ENCODE data around the gene SGMS1. TPM values are rescaled to one million over a fixed set of nuclear protein-coding genes. Genes with fewer than 3 reads are reported as not detected.

Gene SGMS1
- total RNA-seq, 1 donor from 2014 or later = 24.1 TPM

GRCh38 chr10:50336140-50336539 is 287.6 kb downstream of the SGMS1 start:
- Mint-ChIP-seq H3K27ac (ENCODE audit: unreplicated experiment) (no peak overlapping the region), H3K4me3 (ENCODE audit: unreplicated experiment) (no peak overlapping the region), H3K9me3 (ENCODE audit: unreplicated experiment) (peaks cover 5% of the 10 kb centered on the region), H3K36me3 (ENCODE audit: unreplicated experiment) (no peaks in the 10 kb centered on the region), H3K4me1 (ENCODE audit: low read depth, unreplicated experiment) (peaks cover 2% of the 10 kb centered on the region), H3K27me3 (ENCODE audit: unreplicated experiment) (peaks cover 3% of the 10 kb centered on the region)
- DNase-seq = no peak
- TF ChIP-seq, protein P1, sequence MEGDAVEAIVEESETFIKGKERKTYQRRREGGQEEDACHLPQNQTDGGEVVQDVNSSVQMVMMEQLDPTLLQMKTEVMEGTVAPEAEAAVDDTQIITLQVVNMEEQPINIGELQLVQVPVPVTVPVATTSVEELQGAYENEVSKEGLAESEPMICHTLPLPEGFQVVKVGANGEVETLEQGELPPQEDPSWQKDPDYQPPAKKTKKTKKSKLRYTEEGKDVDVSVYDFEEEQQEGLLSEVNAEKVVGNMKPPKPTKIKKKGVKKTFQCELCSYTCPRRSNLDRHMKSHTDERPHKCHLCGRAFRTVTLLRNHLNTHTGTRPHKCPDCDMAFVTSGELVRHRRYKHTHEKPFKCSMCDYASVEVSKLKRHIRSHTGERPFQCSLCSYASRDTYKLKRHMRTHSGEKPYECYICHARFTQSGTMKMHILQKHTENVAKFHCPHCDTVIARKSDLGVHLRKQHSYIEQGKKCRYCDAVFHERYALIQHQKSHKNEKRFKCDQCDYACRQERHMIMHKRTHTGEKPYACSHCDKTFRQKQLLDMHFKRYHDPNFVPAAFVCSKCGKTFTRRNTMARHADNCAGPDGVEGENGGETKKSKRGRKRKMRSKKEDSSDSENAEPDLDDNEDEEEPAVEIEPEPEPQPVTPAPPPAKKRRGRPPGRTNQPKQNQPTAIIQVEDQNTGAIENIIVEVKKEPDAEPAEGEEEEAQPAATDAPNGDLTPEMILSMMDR (IDR thresholded peaks at IDR 0.05; ENCODE audit: partially characterized antibody, unreplicated experiment) = no peak

DNA sequence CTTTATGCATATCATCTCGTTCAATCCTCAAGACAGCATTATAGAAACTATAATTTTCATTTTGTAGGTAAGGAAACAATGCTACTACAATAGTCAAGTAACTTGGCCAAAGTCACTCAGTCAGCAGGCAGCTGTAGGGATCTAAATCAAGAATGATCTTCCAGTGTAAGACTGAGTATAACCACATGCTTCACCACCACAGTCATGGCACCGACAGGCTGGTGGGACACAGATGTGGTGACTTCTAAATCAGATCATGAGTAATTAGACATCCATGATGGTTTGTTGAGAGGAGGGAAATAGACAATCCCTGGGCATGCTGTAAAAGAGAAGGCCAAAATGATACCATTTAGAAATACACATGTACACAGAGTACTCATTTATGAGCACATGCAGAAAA is 288.4 kb downstream of the SGMS1 start:
- peaks cover 5% of the 10 kb centered on the region for H3K9me3 Mint-ChIP-seq (ENCODE audit: unreplicated experiment)
- H3K36me3 Mint-ChIP-seq (ENCODE audit: unreplicated experiment) = no peaks in the 10 kb centered on the region
- H3K4me3 Mint-ChIP-seq (ENCODE audit: unreplicated experiment) = no peak overlapping the region
- DNase-seq = no peak
- H3K4me1 Mint-ChIP-seq (ENCODE audit: low read depth, unreplicated experiment) = peaks cover 2% of the 10 kb centered on the region
- TF ChIP-seq, protein P1 (IDR thresholded peaks at IDR 0.05; ENCODE audit: partially characterized antibody, unreplicated experiment) = no peak
- peaks cover 3% of the 10 kb centered on the region for H3K27me3 Mint-ChIP-seq (ENCODE audit: unreplicated experiment)
- no peak overlapping the region for H3K27ac Mint-ChIP-seq (ENCODE audit: unreplicated experiment)

GRCh38 chr10:50334273-50334672 is 289.5 kb downstream of the SGMS1 start:
- Mint-ChIP-seq H3K9me3 (ENCODE audit: unreplicated experiment) (peaks cover 5% of the 10 kb centered on the region), H3K4me1 (ENCODE audit: low read depth, unreplicated experiment) (peaks cover 2% of the 10 kb centered on the region), H3K36me3 (ENCODE audit: unreplicated experiment) (no peaks in the 10 kb centered on the region), H3K27ac (ENCODE audit: unreplicated experiment) (no peak overlapping the region), H3K27me3 (ENCODE audit: unreplicated experiment) (peaks cover 3% of the 10 kb centered on the region), H3K4me3 (ENCODE audit: unreplicated experiment) (no peak overlapping the region)
- TF ChIP-seq, protein P1 (IDR thresholded peaks at IDR 0.05; ENCODE audit: partially characterized antibody, unreplicated experiment) = no peak
- DNase-seq = no peak

DNA sequence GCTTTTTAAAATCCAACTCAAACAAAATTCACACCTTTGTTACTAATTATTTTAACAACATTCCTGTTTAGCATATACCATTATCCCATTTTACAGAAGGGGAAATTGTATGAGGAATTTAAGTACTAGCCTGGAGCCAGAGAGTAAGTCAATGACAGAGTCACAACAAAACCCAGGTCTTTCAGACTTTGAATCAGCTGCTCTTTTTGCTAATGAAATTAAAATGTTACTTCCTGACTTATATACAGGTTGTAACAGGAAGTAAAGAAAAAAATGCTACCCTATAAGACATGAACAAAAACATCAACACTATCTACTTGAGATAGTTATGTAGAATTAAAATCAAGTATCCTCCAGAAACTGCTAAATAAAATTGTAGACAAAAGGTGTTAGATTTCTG is 289.9 kb downstream of the SGMS1 start:
- DNase-seq = no peak
- Mint-ChIP-seq H3K4me1 (ENCODE audit: low read depth, unreplicated experiment) (peaks cover 2% of the 10 kb centered on the region), H3K27ac (ENCODE audit: unreplicated experiment) (no peak overlapping the region), H3K36me3 (ENCODE audit: unreplicated experiment) (no peaks in the 10 kb centered on the region), H3K4me3 (ENCODE audit: unreplicated experiment) (no peak overlapping the region), H3K9me3 (ENCODE audit: unreplicated experiment) (peaks cover 5% of the 10 kb centered on the region), H3K27me3 (ENCODE audit: unreplicated experiment) (peaks cover 3% of the 10 kb centered on the region)
- TF ChIP-seq, protein P1 (IDR thresholded peaks at IDR 0.05; ENCODE audit: partially characterized antibody, unreplicated experiment) = no peak

DNA sequence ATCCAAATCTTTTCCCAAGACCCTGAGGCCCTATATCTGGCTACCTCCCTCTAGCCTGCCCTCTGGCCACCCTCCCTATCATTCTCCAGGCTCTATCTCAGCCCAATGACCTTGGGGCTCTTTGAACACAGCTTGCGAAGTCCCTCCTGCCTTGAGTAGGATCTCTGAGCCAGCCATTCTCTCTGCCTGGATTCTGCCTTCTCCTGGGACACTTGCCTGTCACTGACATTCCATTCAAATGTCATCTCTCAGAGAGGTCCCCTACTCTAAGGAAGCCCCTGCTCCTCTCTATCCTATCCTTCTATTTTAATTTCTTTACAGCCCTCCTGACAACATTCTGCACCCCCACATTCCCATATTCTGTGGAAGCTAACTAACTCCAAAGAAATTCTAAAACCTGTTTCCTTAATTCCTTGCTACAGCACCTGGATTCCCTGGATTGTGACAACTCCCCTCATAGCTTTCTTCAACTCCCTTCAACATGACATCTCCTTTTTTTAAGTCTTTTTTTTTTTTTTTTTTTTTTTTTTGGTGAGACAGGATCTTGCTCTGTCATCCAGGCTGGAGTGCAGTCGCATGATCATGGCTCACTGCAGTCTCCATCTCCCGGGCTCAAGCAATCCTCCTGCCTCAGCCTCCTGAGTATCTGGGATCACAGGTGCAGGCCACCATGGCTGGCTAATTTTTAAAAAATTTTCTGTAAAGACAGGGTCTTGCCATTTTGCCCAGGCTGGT is 291.5 kb downstream of the SGMS1 start:
- H3K4me1 Mint-ChIP-seq (ENCODE audit: low read depth, unreplicated experiment) = peaks cover 2% of the 10 kb centered on the region
- no peak overlapping the region for H3K27ac Mint-ChIP-seq (ENCODE audit: unreplicated experiment)
- peaks cover 2% of the 10 kb centered on the region for H3K9me3 Mint-ChIP-seq (ENCODE audit: unreplicated experiment)
- DNase-seq = no peak
- H3K4me3 Mint-ChIP-seq (ENCODE audit: unreplicated experiment) = no peak overlapping the region
- H3K27me3 Mint-ChIP-seq (ENCODE audit: unreplicated experiment) = peaks cover 3% of the 10 kb centered on the region
- TF ChIP-seq, protein P1 (IDR thresholded peaks at IDR 0.05; ENCODE audit: partially characterized antibody, unreplicated experiment) = no peak
- no peaks in the 10 kb centered on the region for H3K36me3 Mint-ChIP-seq (ENCODE audit: unreplicated experiment)

Measured in glutamatergic neuron (in vitro differentiated cells).